NCI-H1694 (cell line): ENCODE data around the gene RALB.
A peak's percentile ranks its signal among the peaks of the same experiment; 100 is the strongest.
"Not testable (repeated sequence)": the region's sequence is repeated elsewhere in the genome, so short reads cannot be mapped to it uniquely, and the experiment has no call there.

Source experiments
- DNase-seq: peaks from one replicate; lab custom pipeline; 2025; lab: John Stamatoyannopoulos, UW

RALB gene

GRCh38 chr2:120243211-120243610 lies 9.4 kb upstream of the RALB start:
- no peak for DNase-seq

GRCh38 chr2:120243875-120244553 lies 8.6 kb upstream of the RALB start:
- no peak for DNase-seq

- no peak for DNase-seq
Observed at GRCh38 chr2:120244656-120245519, 7.8 kb upstream of the RALB start.

- no peak for DNase-seq
Observed at GRCh38 chr2:120245520-120246332, 6.9 kb upstream of the RALB start.

- DNase-seq: no peak
Observed at GRCh38 chr2:120246546-120247300, 5.9 kb upstream of the RALB start.

- DNase-seq: no peak
Observed at GRCh38 chr2:120247851-120248250, 4.8 kb upstream of the RALB start.

GRCh38 chr2:120250640-120251039 lies 2.0 kb upstream of the RALB start:
- no peak for DNase-seq

- DNase-seq: no peak
Observed at GRCh38 chr2:120251078-120251477, 1.6 kb upstream of the RALB start.

- DNase-seq: no peak
Observed at GRCh38 chr2:120251880-120252224, 800 bp upstream of the RALB start.

GRCh38 chr2:120253021-120253882 lies 600 bp downstream of the RALB start:
- DNase-seq: peak; percentile 27

GRCh38 chr2:120254178-120254577 lies 1.5 kb downstream of the RALB start:
- no peak for DNase-seq

GRCh38 chr2:120255071-120255470 lies 2.4 kb downstream of the RALB start:
- no peak for DNase-seq

GRCh38 chr2:120255986-120256650 lies 3.5 kb downstream of the RALB start:
- DNase-seq: no peak

GRCh38 chr2:120256651-120257000 lies 4.0 kb downstream of the RALB start:
- DNase-seq: no peak

GRCh38 chr2:120257522-120257921 lies 4.9 kb downstream of the RALB start:
- DNase-seq: no peak

GRCh38 chr2:120258196-120258595 lies 5.5 kb downstream of the RALB start:
- no peak for DNase-seq

GRCh38 chr2:120259939-120260338 lies 7.3 kb downstream of the RALB start:
- DNase-seq: not testable (repeated sequence)

GRCh38 chr2:120260736-120261135 lies 8.1 kb downstream of the RALB start:
- DNase-seq: no peak

GRCh38 chr2:120261387-120262006 lies 8.8 kb downstream of the RALB start:
- no peak for DNase-seq

GRCh38 chr2:120262150-120262549 lies 9.5 kb downstream of the RALB start:
- DNase-seq: no peak
